ENCODE results near the gene AK6.
A peak's percentile ranks its signal among the peaks of the same experiment; 100 is the strongest.
"Not testable (repeated sequence)": the region's sequence is repeated elsewhere in the genome, so short reads cannot be mapped to it uniquely, and the experiment has no call there.

AK6 gene

GRCh38 chr5:69369340-69370121, at the start of gene AK6, which contains the start of the genes RAD17 and TAF9:
AK6 (minus strand) TSS chr5:69369520; CDS start chr5:69369490, 30 bp downstream.
RAD17 (plus strand) TSS chr5:69369818; CDS start chr5:69372209, 2,391 bp downstream.
TAF9 (minus strand) TSS chr5:69369520; CDS start chr5:69365737, 3,783 bp downstream.
- DNase-seq: peak; percentile 57

GRCh38 chr5:69418554-69418953, 49.2 kb upstream of the AK6 start:
- DNase-seq: no peak

GRCh38 chr5:69416699-69417098, 47.4 kb upstream of the AK6 start:
- no peak for DNase-seq

GRCh38 chr5:69416180-69416579, 46.9 kb upstream of the AK6 start:
- no peak for DNase-seq

- no peak for DNase-seq
Measured at GRCh38 chr5:69415584-69415958, 46.3 kb upstream of the AK6 start.

GRCh38 chr5:69414885-69415583, 45.7 kb upstream of the AK6 start, which contains the start of gene MARVELD2:
MARVELD2 (plus strand) TSS chr5:69415116; CDS start chr5:69419386, 4,270 bp downstream.
- no peak for DNase-seq

- DNase-seq: no peak
Measured at GRCh38 chr5:69404659-69405330, 35.5 kb upstream of the AK6 start.

GRCh38 chr5:69378376-69378775, 9.1 kb upstream of the AK6 start:
- no peak for DNase-seq

- DNase-seq: no peak
Measured at GRCh38 chr5:69374911-69375446, 5.7 kb upstream of the AK6 start.

- no peak for DNase-seq
Measured at GRCh38 chr5:69372394-69372793, 3.1 kb upstream of the AK6 start.

GRCh38 chr5:69370335-69370734, 1.0 kb upstream of the AK6 start:
- DNase-seq: not testable (repeated sequence)

- DNase-seq: no peak
Measured at GRCh38 chr5:69368458-69369339, 621 bp downstream of the AK6 start.

GRCh38 chr5:69367697-69368279, 1.5 kb downstream of the AK6 start:
- no peak for DNase-seq

GRCh38 chr5:69364850-69365249, 4.5 kb downstream of the AK6 start:
- no peak for DNase-seq

- no peak for DNase-seq
Measured at GRCh38 chr5:69364414-69364813, 4.9 kb downstream of the AK6 start.

- DNase-seq: no peak
Measured at GRCh38 chr5:69360442-69360841, 8.9 kb downstream of the AK6 start.

GRCh38 chr5:69359699-69360098, 9.6 kb downstream of the AK6 start:
- no peak for DNase-seq

GRCh38 chr5:69350664-69351063, 18.7 kb downstream of the AK6 start:
- DNase-seq: no peak

- no peak for DNase-seq
Measured at GRCh38 chr5:69343083-69343482, 26.2 kb downstream of the AK6 start.

GRCh38 chr5:69341520-69342161, 27.7 kb downstream of the AK6 start:
- DNase-seq: no peak

GRCh38 chr5:69335341-69335935, 33.9 kb downstream of the AK6 start:
- DNase-seq: no peak

Measured in NCI-H1436 treated with DMSO at 0.1 percent for 48 hours (cell line).